Left ventricle myocardium superior (tissue), 1 donor: Measurements from ENCODE around the gene TFDP1. TPM values are rescaled to one million over a fixed set of nuclear protein-coding genes. Genes with fewer than 3 reads are reported as not detected.
"Not testable (repeated sequence)": the region's sequence is repeated elsewhere in the genome, so short reads cannot be mapped to it uniquely, and the experiment has no call there.

Source experiments
- ATAC-seq: fragments of 200-7000 bp; cut with Tn5 transposase; one replicate; pipeline ENCODE4 v1.9.1; 2020; ENCODE audit warnings: mild to moderate bottlenecking, moderate library complexity
- DNase-seq: peaks from one replicate; pipeline ENCODE4 v3.0.0-alpha.2; 2020
- intact Hi-C: fragments of 100-400 bp; cut with micrococcal nuclease; formaldehyde crosslinking; loops from one replicate; pipeline ENCODE4 v1.11.0; 2022
- total RNA-seq: library from RNA; stranded (reverse); fragmentation: NEBNext Ultra II Directional; extraction: Animal tissue kit (Norgen Biotek cat#: 25700); gene quantifications from one replicate; pipeline ENCODE4 v1.2.1, GENCODE V29; 2021
- donor health status: DM: no; HTN: yes; CAD: no; lungs with severe emphysema.

The TFDP1 gene
- total RNA-seq, 1 donor from 2014 or later: 45.1 TPM

GRCh38 chr13:113592571-113592970, 8.0 kb downstream of the TFDP1 start:
- no peak for ATAC-seq
- intact Hi-C loops: no loop called here
- no peak for DNase-seq

GRCh38 chr13:113594066-113594821, 9.7 kb downstream of the TFDP1 start:
- intact Hi-C loops, DNase-seq, ATAC-seq: not testable (repeated sequence)

GRCh38 chr13:113595131-113595530, 10.6 kb downstream of the TFDP1 start:
- ATAC-seq (no peak), DNase-seq (no peak)
- intact Hi-C loops: no loop called here

GRCh38 chr13:113596321-113597200, 12.0 kb downstream of the TFDP1 start:
- no peak for DNase-seq
- no peak for ATAC-seq
- intact Hi-C loops: no loop called here

- DNase-seq: no peak
Observed at GRCh38 chr13:113597391-113598080, 13.0 kb downstream of the TFDP1 start.

GRCh38 chr13:113598081-113598410, 13.5 kb downstream of the TFDP1 start:
- intact Hi-C loops: no loop called here
- ATAC-seq (no peak), DNase-seq (no peak)

More at GRCh38 chr13:113597391-113598080, 13.0 kb downstream of the TFDP1 start:
- peak; percentile 39 for ATAC-seq
- intact Hi-C loops: no loop called here

GRCh38 chr13:113598481-113598880, 13.9 kb downstream of the TFDP1 start:
- DNase-seq (no peak), ATAC-seq (no peak)
- intact Hi-C loops: no loop called here

- no peak for ATAC-seq
- DNase-seq: no peak
- intact Hi-C loops: no loop called here
Observed at GRCh38 chr13:113599391-113599790, 14.8 kb downstream of the TFDP1 start.

- ATAC-seq: no peak
- intact Hi-C loops: no loop called here
- no peak for DNase-seq
Observed at GRCh38 chr13:113601166-113602070, 16.9 kb downstream of the TFDP1 start.

- ATAC-seq (no peak), DNase-seq (no peak)
- intact Hi-C loops: no loop called here
Observed at GRCh38 chr13:113602291-113602988, 17.9 kb downstream of the TFDP1 start.

GRCh38 chr13:113603116-113603710, 18.7 kb downstream of the TFDP1 start:
- intact Hi-C loops: no loop called here
- DNase-seq (no peak), ATAC-seq (no peak)

- DNase-seq (no peak), ATAC-seq (no peak)
- intact Hi-C loops: no loop called here
Observed at GRCh38 chr13:113604186-113604585, 19.6 kb downstream of the TFDP1 start.

GRCh38 chr13:113605461-113605860, 20.9 kb downstream of the TFDP1 start:
- intact Hi-C loops: no loop called here
- peak; percentile 8 for DNase-seq
- no peak for ATAC-seq

GRCh38 chr13:113605866-113606438, 21.4 kb downstream of the TFDP1 start:
- ATAC-seq (no peak), DNase-seq (no peak)
- intact Hi-C loops: no loop called here

GRCh38 chr13:113607056-113607888, 22.7 kb downstream of the TFDP1 start:
- intact Hi-C loops: no loop called here
- no peak for DNase-seq
- ATAC-seq: no peak

GRCh38 chr13:113607889-113608635, 23.5 kb downstream of the TFDP1 start:
- no peak for DNase-seq
- no peak for ATAC-seq
- intact Hi-C loops: no loop called here
